ENCODE measurements around the gene SMG6.

Gene SMG6

DNA sequence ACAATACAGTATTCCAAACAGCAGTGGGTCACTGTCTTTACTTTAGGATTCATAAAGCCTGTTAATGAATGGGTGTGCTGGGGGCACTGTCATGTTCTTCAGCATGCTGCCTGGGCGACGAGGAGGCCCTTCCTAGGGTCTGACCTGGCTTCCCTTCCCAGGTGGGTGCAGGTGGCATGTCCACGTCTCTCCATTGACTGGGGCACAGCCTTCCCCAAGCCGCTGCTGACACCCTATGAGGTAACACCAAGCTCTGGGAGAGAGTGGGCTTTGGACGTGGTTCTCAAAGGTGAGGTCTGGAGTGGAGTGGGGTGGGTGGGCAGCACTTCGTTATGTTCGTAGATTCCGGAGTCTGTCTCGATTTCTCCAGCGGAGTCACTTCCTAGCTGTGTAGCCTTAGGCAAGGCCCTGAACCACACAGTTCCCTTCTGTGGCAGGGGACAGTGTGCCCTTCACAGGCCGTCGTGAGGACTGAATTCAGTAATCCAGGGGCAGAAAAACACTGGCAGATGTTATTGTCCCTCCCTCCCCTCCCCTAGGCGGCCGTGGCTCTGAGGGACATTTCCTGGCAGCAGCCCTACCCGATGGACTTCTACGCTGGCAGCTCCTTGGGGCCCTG, 262.5 kb downstream of the SMG6 start:
- no peak for DNase-seq

DNA sequence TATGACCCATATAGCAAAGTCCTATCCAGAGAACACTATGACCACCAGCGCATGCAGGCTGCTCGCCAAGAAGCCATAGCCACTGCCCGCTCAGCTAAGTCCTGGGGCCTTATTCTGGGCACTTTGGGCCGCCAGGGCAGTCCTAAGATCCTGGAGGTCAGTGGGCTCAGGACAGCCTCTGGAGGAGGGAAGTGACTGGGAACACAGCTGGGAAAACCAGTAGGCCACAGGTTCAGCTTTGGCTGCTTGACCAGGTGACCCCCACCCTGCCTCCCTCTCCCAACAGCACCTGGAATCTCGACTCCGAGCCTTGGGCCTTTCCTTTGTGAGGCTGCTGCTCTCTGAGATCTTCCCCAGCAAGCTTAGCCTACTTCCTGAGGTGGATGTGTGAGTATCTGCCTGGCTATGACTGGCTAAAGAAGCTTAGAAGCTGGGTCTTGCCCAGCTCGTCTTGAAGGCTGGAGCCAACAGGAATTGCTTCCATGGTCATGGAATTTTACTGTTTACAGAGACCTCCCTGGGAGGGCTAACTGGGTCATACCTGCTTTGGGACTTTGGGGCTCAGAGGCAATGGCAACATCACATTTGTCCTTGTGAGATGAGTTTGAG, 263.3 kb downstream of the SMG6 start:
- no peak for DNase-seq

DNA sequence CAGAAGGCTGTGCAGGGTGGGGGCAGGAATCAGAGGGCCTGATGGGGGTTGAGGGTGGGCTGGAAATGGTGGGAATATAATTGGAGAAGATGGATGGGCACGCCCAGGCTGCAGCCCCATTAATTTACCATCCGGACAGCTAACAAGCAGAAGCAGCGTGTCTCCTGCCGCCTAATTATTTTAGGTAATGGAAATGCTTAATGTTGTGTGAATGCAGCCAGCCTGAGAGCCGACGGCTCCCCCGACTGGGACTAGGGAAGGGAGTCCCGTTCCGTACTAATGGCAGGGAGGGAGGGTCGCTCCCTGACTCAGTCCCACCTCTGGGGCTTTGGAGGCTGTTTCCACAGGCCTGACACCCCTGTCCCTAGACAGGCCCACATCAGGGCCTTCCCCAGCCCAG, 266.4 kb downstream of the SMG6 start:
- DNase-seq = no peak

DNA sequence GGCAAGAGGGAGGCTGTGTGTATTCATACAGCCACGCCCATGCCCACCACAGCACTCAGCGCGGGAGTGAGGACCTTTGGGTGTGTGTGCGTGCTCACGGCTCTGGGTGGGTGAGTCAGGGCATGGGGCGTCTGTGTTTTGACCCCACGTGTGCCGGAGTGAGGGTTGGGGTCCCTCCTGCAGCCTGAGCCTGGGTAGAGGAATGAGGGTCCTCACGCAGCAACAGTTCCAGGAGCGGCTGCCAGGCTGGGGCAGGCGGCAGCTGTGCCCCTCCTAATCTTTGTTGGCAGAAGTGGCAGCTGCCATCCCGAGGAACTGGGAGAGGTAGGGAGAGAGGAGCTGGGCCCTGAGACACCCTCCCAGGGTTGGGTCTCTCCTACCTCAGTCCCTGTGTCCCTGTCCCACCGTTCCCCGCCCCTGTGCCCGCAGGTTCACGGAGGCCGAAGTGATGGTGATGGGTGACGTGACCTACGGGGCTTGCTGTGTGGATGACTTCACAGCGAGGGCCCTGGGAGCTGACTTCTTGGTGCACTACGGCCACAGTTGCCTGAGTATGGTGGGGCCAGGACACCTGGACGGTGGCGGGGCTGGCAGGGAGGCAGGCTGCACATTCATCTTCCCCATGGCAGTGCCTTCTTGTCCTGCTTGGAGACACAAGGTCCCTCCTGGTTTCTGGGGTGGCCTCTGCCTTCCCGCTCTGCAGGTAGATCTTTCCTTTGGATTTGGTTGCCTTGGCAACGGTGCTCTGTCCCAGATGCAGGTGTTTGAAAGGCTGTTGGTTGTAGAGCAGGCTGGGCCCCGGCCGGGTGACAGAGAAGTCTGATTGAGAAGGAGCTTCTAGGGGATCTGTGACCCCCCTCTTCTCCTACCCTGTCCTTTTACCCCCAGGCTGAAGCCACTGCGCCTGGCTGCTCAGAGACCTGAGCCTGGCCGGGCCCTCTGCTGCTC, 267.8 kb downstream of the SMG6 start:
- no peak for DNase-seq

DNA sequence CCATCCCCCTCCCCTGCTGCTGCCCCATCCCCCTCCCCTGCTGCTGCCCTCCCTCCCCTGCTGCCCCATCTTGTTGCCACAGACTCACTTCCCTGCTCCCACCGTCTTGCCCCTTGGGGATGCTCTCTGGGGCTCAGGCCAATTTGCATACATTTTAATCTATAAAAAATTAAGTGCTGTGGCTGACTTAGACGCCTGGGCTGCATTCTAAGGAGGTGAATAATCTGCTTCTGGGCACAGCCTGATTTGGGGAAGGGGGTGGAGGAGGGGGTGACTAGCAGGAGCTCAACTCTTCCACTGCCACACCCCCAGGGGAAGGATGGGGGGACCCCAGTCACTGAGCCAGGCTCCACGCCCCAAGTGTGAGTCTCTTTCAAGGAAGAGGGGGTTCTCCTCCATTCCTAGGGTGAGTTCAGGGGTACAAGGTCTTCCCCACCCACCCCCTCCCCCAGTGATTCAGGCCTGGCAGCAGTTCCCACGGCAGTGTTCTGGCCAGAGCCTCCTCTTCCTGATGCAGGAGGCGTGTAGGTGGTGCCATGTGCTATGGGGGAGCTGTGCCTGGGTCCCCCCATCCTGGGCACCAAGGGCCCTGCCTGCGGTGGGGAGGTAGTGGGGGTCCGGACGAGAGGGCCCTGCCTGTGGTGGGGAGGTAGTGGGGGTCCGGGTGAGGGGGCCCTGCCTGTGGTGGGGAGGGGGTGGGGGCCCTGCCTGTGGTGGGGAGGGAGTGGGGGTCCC, 268.6 kb downstream of the SMG6 start:
- DNase-seq = no peak

DNA sequence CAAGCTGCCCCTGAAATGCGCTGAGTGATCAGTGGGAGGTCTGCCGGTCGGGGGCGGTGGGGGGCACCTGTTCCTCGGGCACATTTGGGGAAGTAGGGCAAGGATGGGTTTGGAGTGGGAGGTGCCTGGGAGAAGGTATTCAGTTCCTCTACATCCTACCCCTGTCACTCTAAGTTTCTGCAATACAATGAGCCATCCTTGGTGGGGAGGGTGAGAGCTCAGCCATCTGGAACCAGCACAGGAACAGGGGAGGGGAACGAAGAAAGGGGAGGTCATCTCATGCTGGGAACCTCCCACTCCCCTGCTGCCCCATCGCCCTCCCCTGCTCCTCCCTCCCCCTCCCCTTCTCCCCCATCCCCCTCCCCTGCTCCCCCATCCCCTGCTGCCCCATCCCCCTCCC, 269.4 kb downstream of the SMG6 start:
- no peak for DNase-seq

DNA sequence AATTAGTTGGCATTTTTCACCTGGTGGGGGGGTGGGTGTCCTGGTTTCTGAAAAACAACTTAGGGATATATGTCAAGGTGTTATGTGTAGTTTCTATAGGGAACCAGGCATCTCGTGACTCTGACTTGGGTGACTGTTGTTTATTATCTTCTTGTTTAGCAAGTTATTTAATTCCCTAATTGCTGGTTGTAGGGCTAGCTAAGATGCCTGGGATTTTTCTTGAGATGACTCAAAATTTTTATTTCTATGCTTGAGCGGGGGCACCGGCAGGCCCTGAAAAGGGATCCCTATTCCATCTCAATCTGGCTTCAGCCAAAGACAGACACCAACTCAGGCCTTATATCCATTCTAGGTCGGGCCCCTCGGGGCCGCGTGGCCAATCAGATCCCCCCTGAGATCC, 270.4 kb downstream of the SMG6 start:
- DNase-seq = no peak

DNA sequence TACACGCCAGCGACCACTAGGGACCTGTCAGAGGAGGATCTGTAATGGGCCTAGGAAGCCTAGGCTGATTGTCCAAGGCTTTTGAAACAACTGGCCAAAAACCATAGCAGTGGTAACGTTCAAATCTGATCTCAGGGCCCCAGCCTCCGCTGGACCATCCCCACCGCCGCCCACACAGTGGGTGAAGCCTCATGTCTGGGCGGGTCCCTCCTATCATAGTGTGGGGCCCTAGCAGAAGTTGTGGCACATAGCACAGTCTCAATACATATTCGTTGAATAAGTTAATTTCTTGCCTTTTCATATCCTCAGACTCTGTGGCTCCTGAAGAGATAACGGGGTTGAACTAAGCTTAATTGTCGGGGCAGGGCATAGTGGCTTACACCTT, 272.8 kb downstream of the SMG6 start:
- DNase-seq = no peak

DNA sequence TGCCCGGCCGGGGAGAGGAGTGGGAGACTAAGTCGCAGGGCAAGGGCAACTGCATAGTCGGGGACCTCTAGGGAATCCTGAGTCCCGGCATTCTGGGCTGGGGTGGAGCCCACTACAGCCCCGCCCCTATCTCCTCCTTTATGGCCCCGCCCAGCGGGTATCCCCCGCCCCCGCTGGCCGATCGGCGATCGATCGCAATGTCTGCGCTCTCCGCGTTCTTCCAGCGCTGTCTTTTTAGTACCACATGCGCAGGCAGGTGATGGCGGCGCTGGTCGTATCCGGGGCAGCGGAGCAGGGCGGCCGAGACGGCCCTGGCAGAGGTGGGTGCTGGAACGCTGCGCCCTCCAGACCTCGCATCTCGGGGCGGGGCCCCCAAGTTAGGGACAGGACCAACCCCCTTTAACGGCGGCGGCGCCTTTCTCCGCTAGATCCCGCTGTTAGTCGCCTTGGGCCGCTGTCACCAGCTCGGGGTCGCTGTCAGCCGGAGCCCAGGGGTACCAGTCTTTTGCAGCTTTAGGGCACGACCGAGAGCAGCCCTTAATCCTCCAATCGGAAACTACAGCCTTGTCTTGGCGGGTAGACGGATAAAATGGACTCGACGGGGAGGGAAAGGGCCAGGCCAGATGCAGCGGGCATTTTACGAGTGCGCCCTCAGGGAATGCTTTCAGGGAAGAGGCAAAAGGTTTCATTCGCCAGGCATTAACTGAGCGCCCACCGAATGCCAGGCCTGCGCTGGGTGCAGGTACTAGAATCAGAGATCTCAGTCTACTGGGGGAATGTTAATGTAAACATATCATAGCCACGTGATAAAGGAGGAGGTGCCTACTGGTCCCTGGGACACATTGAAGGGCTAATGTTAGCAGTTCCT, 273.4 kb downstream of the SMG6 start, which contains the start of gene DPH1:
DPH1 (plus strand) TSS at position 243 of the 868 bp plus-strand sequence; CDS start at position 260, 17 bp downstream.
- peak; percentile 87 for DNase-seq

DNA sequence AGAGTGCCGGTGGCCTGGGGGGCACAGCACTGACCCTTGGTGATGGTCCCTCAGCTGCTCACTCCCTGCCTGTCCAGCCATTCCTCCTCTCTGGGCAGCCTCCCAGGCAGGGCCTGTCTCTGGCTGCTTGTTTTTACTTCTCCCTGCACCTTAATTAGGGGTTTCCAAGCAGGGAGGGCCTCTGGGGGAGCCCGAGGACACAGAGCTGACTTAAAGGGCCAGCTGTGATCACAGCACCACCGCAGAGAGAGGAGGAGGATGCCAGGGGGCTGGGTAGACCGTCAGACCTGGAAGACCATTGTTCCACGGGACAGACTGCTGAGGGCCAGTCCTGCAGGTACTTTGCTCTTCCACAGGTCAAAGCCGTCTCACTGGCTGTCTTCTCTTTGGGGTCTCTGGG, 274.8 kb downstream of the SMG6 start:
- no peak for DNase-seq

DNA sequence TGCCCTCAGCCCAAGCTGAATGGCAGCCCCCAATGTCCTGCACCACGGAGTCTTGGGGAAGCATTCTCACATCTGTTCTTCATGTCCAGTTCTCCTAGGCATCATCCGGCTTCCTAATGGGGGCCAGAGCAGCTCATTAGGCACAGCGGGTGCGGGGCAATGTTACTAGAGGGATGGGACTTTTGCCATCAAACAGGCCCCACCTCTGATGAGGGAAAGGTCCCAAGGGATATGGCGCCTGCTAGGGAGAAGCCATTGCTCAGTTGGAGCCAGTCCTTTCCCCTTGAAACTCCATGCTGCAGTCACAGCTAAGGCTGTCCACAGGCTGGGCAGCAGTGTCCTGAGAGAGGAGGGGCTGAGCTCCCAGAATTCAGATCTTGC, 275.4 kb downstream of the SMG6 start:
- DNase-seq = no peak

DNA sequence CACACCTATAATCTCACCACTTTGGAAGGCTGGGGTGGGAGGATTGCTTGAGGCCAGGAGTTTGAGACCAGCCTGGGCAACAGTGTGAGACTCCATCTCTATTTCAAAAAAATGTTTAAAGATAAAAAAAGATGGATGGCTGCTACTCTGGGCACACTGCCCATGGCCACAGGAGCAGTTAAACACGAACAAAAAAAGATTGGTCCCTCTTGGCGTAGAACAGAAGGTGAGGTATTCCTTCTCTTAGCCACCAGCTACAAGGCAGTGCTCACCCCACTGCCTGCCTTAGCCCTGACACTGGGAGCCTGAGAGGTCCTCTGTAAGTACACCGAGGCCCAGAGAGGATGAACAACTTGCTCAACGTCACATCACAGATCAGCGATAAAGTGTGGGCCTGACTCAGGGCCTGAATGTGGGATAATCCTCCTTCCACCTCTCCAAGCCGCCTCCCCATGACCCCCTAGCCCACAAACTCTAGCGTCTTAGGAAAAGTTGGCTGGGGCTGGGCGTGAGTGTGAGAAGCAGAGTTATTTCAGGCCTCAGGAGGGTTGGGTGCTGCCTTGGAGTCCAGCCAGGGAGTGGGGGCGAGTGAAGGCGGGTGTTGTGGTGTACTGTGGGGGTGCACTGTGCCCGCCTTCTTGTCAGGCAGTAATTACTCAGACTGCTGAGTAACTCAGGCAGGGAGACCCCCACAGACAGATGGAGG, 275.9 kb downstream of the SMG6 start:
- DNase-seq = no peak

DNA sequence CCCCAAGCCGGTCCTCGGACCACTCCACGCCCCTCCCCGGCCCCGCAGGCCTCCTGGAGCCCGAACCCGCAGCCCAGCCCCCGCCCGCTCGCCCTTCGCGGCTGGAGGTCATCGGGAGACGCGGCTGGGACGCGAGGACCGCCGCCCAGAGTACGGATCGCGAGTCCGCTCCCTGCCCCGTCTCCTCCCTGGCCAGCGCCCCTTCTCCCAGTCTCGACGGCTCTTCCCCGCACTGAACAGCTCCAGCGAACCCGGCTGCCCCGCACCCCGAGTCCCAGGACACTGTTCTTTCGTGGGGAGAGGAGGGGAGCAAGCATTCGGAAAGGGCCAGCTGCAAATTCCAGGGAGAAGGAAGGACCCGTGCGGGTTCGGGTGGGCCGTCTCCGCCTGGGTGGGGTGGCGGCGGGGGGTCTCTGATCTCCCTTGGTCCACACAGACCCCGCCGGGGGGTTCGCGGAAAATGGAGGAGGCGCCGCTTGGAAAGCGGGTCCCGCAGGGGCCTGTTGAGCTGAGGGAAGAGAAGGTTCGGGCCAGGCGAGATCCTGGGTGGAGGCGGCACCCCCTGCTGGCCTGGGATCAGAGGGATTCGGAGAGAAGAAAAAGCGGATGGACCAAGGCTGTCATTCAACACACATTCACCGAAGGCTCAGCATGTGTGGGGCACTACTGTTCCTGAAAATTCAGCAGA, 277.8 kb downstream of the SMG6 start:
- peak; percentile 94 for DNase-seq

DNA sequence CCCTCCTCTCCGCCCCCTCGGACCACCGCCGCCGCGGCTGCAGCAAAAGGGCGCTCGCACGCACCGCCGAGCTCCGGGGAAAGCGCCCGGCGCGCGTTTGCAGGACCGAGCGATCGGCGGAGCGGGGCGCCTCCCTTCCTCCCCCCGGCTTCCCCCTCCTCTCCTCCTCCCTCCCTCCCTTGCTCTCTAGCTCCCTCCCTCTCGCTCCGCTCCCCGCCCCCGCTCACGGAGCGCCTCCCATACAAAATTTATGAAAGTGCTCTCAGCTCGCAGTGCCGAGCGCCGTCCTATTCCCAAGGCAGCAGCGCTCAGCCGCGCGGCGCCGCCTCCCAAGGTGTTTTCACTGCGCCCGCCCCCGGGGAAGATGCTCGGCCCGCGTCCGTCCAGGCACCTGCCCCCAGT, 278.4 kb downstream of the SMG6 start, which contains the start of gene RTN4RL1:
RTN4RL1 (minus strand) TSS at position 115 of the 402 bp plus-strand sequence. CDS start 469 bp downstream, outside the sequence.
- DNase-seq = peak; percentile 77

DNA sequence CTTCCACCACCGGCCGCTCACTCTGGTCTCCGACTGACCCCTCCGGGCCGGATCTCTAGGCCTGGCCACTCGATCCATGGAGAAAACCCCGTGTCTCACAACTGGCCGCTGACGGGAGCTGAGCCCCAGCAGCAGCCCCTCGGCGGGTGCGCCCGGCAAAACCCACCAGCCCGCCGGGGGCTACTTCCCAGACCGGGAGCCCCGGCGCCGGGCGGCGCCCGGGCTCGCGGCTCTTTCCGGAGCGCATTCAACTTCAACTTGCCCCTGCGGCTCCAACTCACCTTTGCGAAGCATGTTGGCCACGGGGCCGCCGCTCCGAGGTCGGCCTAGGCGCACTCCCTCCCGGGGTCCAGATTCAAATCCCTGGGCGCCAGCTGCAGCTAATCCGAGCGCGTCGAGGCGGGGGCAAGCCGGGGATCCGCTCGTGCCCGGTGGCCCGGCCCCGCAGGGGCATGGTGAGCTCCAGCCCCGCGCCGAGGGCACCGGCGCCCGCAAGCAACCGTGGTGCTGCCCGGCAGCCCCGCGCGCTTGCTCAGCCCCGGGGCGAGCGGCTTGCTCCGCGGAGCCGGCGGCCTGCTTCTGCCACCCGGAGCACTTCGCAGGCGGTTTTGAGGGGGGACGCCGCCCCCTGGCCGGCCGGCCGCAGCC, 278.9 kb downstream of the SMG6 start:
- DNase-seq = peak; percentile 57

DNA sequence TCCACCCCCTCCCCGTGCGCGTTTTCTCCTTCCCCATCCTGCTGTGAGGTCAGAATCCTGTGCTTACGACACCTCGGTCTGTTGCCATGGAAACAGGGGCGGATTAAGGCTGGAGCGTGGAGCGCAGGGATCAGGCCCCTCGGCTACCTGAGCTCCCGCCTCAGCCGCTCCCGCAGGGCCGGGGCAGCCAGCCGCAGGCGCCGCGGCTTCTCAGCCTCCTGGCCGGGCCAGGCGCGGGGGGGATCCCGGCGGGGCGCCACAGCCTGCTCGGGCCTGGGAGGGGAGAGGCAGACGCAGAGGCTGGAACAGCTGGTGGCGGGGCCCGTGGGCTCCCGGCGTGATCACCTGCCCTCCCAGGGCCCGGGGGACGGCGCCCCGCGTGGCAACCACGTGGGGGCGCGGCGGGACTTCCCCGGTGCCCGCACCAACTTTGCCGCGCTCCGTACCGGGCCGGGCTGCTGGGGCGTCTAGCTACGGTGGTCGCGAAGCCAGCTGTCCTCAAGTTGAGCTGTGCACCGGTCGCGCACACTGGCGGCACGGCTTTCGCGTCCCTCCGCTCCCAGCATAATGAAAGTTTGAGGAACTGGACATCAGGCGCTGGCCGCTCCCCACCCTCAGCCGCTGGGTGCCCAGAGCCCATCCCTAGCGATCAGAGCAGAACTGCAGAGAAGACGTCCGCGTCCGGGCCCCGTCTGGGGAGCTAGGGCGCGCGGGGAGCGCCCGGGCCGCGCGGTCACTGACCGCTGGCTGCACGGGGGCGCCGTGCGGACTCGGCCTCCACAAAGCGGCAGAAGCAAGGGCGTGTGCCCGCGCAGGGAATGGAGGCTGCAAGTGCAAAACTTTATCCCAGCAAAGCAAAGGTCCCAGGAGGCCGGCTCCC, 279.7 kb downstream of the SMG6 start:
- DNase-seq = no peak

DNA sequence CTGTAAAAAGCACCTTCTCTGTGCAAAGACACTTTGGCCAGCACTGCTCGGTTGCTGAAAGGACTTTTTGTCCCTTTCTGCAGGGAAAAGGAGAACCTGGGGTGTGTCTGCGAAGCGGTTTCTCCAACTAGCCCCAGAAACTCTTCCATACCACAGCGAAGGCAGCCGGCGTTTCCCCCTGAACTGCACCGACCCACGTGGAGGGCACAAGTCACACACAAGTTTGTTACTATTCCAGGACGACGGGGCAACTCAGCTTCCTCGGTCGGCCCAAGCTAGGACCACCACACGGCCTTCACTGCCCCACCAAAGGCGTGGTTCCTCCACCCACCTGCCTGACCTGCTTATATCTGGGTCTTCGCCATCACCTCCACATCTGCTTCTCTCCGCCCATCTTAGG, 280.3 kb downstream of the SMG6 start:
- no peak for DNase-seq

DNA sequence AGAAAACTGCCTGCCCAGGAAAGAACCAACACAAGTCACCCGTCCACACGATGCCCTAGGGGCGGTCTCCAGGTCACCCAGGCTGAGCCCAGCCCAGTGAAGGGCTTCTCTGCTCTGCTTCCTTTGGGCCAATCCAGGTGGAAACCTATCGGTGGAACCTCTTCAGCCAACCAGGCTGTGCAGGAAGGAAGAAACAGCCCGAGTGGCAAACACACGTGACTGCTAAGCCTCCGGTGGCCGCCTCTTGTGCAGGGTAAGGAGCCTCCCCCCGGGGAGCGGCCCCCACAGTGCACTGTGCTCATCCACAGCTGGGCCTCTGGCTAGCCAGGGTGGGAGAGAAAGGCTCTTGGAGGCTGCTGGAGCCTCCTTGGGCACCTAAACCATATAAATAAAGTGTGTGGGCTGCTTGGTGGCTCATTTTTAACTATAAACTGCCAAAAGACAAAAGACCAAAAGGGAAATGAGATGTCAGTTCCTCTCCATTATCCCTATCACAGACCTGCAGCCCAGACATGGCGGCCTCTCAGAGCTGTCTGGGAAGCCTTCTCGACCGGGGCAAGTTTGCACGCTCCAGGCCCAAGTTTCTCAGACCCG, 280.8 kb downstream of the SMG6 start:
- DNase-seq = no peak

DNA sequence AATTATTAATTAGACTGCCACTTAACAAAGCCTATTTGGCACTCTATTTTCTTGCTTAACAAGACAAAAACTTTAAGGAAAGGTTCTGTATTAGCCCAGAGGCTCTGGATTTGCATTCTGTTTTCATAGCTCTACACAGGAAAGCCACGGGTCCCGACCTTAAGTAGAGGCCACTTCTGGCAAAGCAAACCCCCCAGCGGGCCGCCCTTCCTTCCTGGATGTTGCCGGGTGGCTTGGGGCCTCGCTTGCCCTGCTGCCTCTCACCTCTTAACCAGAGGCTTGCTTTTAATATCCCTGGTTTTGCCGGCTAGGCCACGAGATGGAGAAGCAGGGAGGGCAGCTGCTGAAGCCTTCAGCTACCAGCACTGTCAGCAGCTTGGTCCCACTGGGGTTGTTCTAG, 282.9 kb downstream of the SMG6 start:
- no peak for DNase-seq
